MCF 10A (cell line): ENCODE results near the gene GLIS2. TPM values are rescaled to one million over a fixed set of nuclear protein-coding genes. Genes with fewer than 3 reads are reported as not detected.

Experiments used
- BruUV-seq: library from RNA; stranded (reverse); fragments of 400-500 nt; replicated peaks from 2 replicates; lab custom pipeline; 2021; lab: Mats Ljungman, UMichigan
- CTCF ChIA-PET: fragments of 300-600 bp; sonication (Branson Sonifier 250); formaldehyde crosslinking; extraction: SDS; loops from one replicate; lab custom pipeline; 2021; ENCODE audit warnings: antibody characterized with exemption, inconsistent platforms; lab: Yijun Ruan, JAX
- POLR2A ChIA-PET: fragments of 300-600, 350-650 bp; sonication (Branson Sonifier 250); formaldehyde crosslinking; extraction: SDS; loops from one replicate; lab custom pipeline; 2020; ENCODE audit warnings: antibody characterized with exemption, inconsistent platforms; lab: Yijun Ruan, JAX
- DNase-seq: peaks from one replicate; pipeline ENCODE4 v3.0.0-alpha.2; 2018; ENCODE audit not compliant: unreplicated experiment
- H3K27ac Mint-ChIP-seq: one replicate; pipeline ENCODE4 v1.8.0; 2022; ENCODE audit warnings: mild to moderate bottlenecking, low read depth, mixed read lengths; ENCODE audit not compliant: unreplicated experiment
- H3K27me3 Mint-ChIP-seq: one replicate; pipeline ENCODE4 v1.8.0; 2022; ENCODE audit warnings: mixed read lengths; ENCODE audit not compliant: insufficient read depth, unreplicated experiment
- H3K36me3 Mint-ChIP-seq: one replicate; pipeline ENCODE4 v1.8.0; 2022; ENCODE audit warnings: mild to moderate bottlenecking, moderate library complexity, mixed read lengths; ENCODE audit not compliant: insufficient read depth, unreplicated experiment
- H3K4me1 Mint-ChIP-seq: one replicate; pipeline ENCODE4 v1.8.0; 2022; ENCODE audit warnings: mixed read lengths; ENCODE audit not compliant: insufficient read depth, unreplicated experiment
- H3K4me3 Mint-ChIP-seq: one replicate; pipeline ENCODE4 v1.8.0; 2022; ENCODE audit warnings: mild to moderate bottlenecking, moderate library complexity, mixed read lengths; ENCODE audit not compliant: unreplicated experiment
- H3K9me3 Mint-ChIP-seq: one replicate; pipeline ENCODE4 v1.8.0; 2022; ENCODE audit warnings: mixed read lengths; ENCODE audit not compliant: unreplicated experiment
- intact Hi-C: fragments of 100-400 bp; cut with micrococcal nuclease; formaldehyde crosslinking; loops from 2 replicates; pipeline ENCODE4 v1.14.1; 2022
- total RNA-seq: library from RNA; stranded (reverse); gene quantifications from 2 replicates; pipeline ENCODE4 v1.2.3, GENCODE V29; 2022
- TF ChIP-seq, protein P1 (sequence below): fragments of 200-600 bp; IDR thresholded peaks from one replicate; pipeline ENCODE4 v1.8.0; 2022; ENCODE audit warnings: antibody characterized with exemption, mild to moderate bottlenecking; ENCODE audit not compliant: unreplicated experiment

GLIS2 gene
- total RNA-seq, 1 experiment from 2014 or later = 14.7 TPM

DNA sequence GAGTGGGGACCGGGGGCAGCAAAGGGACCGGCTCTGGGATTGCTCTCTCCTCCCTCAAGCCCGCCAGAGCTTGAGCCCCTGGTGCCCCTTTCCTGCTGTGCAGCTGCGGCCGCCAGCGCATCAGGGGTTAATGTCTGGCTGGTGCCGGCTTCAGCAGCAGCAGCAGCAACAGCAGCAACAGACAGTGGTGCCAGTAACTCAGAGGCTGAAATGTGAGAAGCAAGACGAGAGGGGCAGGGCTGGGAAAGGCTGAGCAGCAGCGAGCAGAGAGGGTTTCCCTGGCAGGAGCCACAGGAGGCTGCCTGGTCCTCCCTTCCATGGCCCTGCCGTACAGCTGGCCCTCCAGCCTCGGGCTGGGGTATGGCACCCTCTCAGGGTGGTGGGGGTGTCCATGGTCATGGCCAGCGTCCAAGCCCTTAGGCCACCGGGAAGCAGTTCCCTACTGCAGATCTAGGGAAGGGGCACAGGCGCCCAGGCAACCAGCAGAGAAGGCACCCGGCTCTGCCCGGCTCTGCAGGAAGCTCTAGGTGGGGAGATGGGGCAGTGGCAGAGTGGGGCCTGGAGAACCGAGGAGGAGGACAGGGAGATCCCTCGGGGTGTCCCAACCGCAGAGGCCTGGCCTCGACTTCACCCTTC, 21.9 kb upstream of the GLIS2 start:
- peaks cover 28% of the 10 kb centered on the region for H3K4me1 Mint-ChIP-seq
- TF ChIP-seq, protein P1, sequence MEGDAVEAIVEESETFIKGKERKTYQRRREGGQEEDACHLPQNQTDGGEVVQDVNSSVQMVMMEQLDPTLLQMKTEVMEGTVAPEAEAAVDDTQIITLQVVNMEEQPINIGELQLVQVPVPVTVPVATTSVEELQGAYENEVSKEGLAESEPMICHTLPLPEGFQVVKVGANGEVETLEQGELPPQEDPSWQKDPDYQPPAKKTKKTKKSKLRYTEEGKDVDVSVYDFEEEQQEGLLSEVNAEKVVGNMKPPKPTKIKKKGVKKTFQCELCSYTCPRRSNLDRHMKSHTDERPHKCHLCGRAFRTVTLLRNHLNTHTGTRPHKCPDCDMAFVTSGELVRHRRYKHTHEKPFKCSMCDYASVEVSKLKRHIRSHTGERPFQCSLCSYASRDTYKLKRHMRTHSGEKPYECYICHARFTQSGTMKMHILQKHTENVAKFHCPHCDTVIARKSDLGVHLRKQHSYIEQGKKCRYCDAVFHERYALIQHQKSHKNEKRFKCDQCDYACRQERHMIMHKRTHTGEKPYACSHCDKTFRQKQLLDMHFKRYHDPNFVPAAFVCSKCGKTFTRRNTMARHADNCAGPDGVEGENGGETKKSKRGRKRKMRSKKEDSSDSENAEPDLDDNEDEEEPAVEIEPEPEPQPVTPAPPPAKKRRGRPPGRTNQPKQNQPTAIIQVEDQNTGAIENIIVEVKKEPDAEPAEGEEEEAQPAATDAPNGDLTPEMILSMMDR = no peak
- peak overlapping the region; percentile 39 for H3K4me3 Mint-ChIP-seq

DNA sequence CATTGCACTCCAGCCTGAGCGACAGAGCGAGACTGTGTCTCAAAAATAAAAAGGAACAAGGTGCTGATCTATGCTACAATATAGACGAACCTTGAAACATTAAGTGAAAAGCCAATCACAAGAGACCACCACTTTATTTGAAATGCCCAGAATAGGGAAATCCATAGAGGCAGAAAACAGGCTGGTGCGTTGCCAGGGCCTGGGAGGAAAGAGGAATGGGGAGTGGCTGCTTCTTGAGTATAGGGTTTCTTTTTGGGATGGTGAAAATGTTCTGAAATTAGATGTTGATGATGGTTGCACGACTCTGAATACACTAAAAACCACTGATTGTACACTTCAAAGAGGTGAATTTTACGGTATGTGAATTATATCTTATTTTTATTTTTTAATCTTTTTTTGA, 20.3 kb upstream of the GLIS2 start:
- ChIA-PET POLR2A (interaction anchor here (1.2 kb wide), 1 partner anchor 19 kb away, joined by 3 read pairs; no protein-coding TSS in a partner anchor), CTCF (interaction anchor here (1.0 to 1.3 kb wide), 2 partner anchors 41 to 107 kb away, joined by 5 read pairs; no protein-coding TSS in a partner anchor)
- no peak for DNase-seq
- intact Hi-C loops = no loop called here
- peaks cover 31% of the 10 kb centered on the region for H3K4me1 Mint-ChIP-seq
- H3K4me3 Mint-ChIP-seq = no peak overlapping the region
- H3K27ac Mint-ChIP-seq = no peak overlapping the region
- no peaks in the 10 kb centered on the region for H3K27me3 Mint-ChIP-seq
- H3K9me3 Mint-ChIP-seq = no peaks in the 10 kb centered on the region
- TF ChIP-seq, protein P1 = no peak
- peaks cover 13% of the 10 kb centered on the region for H3K36me3 Mint-ChIP-seq
- BruUV-seq = no TSS peak

More for the DNA sequence above, 21.9 kb upstream of the GLIS2 start:
- Mint-ChIP-seq H3K27me3 (no peaks in the 10 kb centered on the region), H3K36me3 (peaks cover 7% of the 10 kb centered on the region), H3K9me3 (no peaks in the 10 kb centered on the region), H3K27ac (peak overlapping the region; percentile 84)
- ChIA-PET CTCF (interaction anchor here (0.6 to 1.5 kb wide), 7 partner anchors 27 to 110 kb away, joined by 3 to 5 read pairs (median 3); no protein-coding TSS in a partner anchor), POLR2A (no interaction called here)
- intact Hi-C loops = loop anchor here (5.0 kb wide), 1 partner anchor 108 kb away; no protein-coding TSS in a partner anchor
- DNase-seq = peak; percentile 57
- BruUV-seq = no TSS peak

DNA sequence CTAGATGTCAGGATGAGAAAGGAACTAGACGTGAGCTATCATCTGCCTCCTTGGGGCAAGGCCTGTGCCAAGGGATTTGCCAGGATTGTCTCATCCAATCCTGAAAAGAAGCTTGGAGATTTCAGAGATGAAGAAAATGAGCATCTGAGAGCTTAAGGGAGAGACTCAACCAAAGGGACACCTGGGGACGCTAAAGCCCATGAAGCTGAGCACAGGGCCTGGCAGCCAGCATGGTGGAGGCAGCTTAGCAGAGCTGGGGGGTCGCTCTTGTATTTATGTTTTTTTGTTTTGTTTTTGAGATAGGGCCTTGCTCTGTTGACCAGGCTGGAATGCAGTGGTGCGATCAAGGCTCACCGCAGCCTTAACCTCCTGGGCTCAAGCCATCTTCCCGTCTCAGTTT, 18.4 kb upstream of the GLIS2 start:
- BruUV-seq = no TSS peak

More for the DNA sequence above, 18.4 kb upstream of the GLIS2 start:
- TF ChIP-seq, protein P1 = no peak
- ChIA-PET POLR2A (interaction anchor here (1.2 to 1.8 kb wide), 2 partner anchors 13 to 26 kb away, joined by 3 to 5 read pairs; no protein-coding TSS in a partner anchor), CTCF (interaction anchor here (0.6 to 5.2 kb wide), 9 partner anchors 8 to 140 kb away, joined by 3 to 30 read pairs (median 3); no protein-coding TSS in a partner anchor)
- Mint-ChIP-seq H3K4me3 (no peak overlapping the region), H3K9me3 (no peaks in the 10 kb centered on the region), H3K27ac (no peak overlapping the region), H3K4me1 (peaks cover 22% of the 10 kb centered on the region), H3K27me3 (no peaks in the 10 kb centered on the region), H3K36me3 (peaks cover 17% of the 10 kb centered on the region)
- no peak for DNase-seq
- intact Hi-C loops = no loop called here
